AG04449 (cell line): ENCODE measurements around the gene SDK2.

ENCODE experiments used
- CTCF ChIA-PET: fragments of 350-600 bp; formaldehyde crosslinking; extraction: SDS; loops from one replicate; lab custom pipeline; 2021; ENCODE audit warnings: antibody characterized with exemption; lab: Yijun Ruan, JAX
- POLR2A ChIA-PET: fragments of 400-600, 350-600 bp; formaldehyde crosslinking; extraction: SDS; loops from one replicate; lab custom pipeline; 2020; ENCODE audit warnings: antibody characterized with exemption, inconsistent platforms; lab: Yijun Ruan, JAX
- DNase-seq: peaks from one replicate; pipeline ENCODE4 v3.0.0-alpha.2; 2010; ENCODE audit warnings: low read depth, low spot score
- H3K4me3 ChIP-seq: 2 replicates; pipeline ENCODE4 v1.5.1; 2011; ENCODE audit warnings: low read depth, mild to moderate bottlenecking, control low read depth, low read length
- TF ChIP-seq, protein P1 (sequence below): IDR thresholded peaks from one replicate; pipeline ENCODE4 v1.5.1; 2011; ENCODE audit warnings: mild to moderate bottlenecking, moderate library complexity, low read length, control low read depth, inconsistent platforms; ENCODE audit not compliant: insufficient read depth; ENCODE audit errors: missing control alignments

SDK2 gene

DNA sequence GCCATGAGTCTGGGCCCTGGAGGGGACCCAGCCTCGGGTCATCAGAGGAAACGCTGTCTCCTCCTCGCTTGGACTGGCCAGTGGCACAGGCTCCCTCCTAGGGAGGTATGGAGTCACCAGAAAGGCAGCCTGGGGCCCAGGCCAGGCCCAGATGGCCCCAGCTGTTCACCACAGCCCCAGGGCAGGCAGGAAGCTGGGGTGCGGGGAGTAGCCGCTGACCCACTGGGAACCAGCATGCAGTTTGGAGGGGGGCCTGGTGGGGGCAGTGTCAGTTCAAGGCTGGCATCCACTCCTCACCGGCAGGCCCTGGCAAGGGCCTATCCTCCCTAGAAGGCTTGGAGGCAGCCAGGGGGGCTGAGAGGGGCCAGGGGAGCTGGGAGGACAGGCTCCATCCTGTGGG is 48.8 kb downstream of the SDK2 start:
- H3K4me3 ChIP-seq: no peak overlapping the region
- ChIA-PET CTCF (no interaction called here), POLR2A (no interaction called here)
- TF ChIP-seq, protein P1, sequence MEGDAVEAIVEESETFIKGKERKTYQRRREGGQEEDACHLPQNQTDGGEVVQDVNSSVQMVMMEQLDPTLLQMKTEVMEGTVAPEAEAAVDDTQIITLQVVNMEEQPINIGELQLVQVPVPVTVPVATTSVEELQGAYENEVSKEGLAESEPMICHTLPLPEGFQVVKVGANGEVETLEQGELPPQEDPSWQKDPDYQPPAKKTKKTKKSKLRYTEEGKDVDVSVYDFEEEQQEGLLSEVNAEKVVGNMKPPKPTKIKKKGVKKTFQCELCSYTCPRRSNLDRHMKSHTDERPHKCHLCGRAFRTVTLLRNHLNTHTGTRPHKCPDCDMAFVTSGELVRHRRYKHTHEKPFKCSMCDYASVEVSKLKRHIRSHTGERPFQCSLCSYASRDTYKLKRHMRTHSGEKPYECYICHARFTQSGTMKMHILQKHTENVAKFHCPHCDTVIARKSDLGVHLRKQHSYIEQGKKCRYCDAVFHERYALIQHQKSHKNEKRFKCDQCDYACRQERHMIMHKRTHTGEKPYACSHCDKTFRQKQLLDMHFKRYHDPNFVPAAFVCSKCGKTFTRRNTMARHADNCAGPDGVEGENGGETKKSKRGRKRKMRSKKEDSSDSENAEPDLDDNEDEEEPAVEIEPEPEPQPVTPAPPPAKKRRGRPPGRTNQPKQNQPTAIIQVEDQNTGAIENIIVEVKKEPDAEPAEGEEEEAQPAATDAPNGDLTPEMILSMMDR: no peak
- no peak for DNase-seq

DNA sequence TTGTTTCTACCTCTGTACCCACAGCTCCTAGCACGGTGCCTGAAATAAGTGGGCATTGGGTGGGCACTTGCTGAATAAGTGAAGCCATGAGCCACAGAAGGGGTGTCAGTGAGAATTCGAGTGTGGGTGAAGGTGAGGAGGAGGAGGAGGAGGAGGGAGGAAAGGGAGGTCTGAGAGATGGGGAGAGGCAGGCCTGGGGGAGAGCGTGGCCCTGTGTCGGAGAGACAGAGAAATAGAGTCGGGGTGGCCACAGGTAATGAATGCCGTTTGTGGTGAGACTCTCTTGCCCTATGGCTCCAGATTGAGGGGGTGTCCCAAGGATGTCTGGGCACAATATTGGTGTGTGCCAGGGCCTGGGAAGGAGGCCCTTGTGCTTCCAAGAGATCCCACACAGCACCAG is 49.2 kb downstream of the SDK2 start:
- POLR2A ChIA-PET: no interaction called here
- CTCF ChIA-PET: no interaction called here
- TF ChIP-seq, protein P1: no peak

DNA sequence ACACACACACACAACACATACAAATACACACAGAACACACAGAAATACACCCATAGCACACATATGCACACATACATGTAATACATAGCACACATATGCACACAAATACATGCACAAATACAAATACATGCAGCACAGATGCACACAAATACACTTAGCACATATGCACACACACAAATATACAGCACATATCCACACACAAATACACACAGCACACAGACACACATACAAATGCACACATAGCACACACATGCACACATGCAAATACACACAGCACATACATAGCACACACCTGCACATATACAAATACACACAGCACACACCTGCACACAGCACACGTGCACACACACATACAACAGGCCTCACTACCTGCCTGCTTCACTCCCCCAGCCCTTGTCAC is 49.6 kb downstream of the SDK2 start:
- H3K4me3 ChIP-seq: no peak overlapping the region
- no peak for DNase-seq
- ChIA-PET CTCF (no interaction called here), POLR2A (no interaction called here)
- TF ChIP-seq, protein P1: no peak

More for the DNA sequence above, 49.2 kb downstream of the SDK2 start:
- no peak overlapping the region for H3K4me3 ChIP-seq
- DNase-seq: no peak

DNA sequence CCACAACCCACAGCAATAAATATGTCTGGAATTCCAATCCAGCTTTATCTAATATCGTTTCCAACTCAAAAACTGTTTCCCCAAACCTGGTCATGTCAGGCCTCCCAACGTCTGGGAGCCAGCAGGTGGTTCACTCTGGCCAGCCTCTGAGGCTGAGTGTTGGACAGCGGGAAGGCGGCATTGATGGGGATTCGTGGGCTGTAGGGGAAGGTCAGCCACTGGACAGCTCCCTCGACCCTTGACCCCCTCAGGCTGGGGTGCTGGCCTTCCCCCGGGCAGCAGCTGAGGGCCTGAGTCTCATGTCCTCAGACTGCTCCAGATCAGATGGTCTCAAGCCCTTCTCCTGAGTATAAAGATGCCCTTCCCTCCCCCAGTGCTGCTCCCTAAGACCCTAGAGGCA is 50.2 kb downstream of the SDK2 start:
- CTCF ChIA-PET: no interaction called here
- POLR2A ChIA-PET: no interaction called here
- no peak overlapping the region for H3K4me3 ChIP-seq
- TF ChIP-seq, protein P1: no peak
- no peak for DNase-seq

DNA sequence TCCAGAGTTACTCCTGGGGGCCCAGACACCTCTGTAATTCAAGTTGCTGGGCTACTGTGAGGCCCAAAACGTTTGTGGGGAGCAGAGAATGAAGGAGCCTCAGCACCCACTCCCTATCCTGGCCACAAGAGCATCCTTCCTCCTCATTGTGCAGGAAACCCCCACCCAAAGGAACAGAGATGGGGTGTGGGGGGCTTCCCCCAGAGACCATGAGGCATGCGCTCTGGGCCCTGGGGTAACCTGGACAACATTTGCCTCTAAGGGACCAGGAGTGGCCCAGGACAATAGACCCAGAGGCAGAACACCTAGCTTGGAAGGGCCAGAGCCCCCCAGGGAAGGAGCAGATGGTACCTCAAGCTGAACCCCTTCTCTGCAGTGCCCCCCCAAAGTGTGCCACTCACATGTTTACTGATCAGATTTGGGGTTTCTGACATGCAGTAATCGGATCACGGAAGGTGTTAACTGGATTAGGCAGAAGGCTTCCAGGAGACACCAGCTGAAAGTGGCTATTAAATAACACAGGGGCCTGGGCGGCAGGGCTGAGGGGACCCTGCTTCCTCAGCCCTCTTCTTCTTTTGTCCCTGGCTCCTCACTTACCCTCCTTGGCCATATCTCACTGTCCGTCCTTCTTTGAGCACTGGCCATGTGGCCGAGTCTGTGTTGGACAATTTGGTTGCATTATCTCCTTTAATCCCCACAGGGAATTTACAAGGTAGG is 50.8 kb downstream of the SDK2 start:
- ChIA-PET CTCF (no interaction called here), POLR2A (no interaction called here)
- DNase-seq: no peak
- H3K4me3 ChIP-seq: no peak overlapping the region
- TF ChIP-seq, protein P1: no peak

DNA sequence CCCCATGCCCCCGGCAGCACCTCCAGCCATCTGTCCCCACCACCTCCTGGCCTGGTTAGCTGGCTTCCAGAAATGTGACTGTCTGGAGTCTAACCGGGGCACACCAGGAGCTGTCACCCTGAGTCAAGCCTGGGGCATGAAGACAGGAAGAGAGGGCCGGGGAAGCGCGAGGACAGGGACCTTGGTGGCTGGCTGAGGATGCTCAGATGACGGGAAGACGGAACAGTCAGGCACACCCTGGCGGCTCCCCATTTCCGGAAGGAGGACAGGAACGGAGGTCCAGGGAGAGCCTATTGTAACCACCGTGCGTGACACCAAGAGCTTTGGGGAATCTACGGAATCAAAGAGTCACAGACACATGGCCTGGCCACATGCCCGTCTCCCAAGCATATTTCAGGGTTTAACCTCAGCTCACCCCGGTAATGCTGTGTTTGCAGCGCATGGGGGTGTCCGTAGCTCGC is 51.7 kb downstream of the SDK2 start:
- H3K4me3 ChIP-seq: no peak overlapping the region
- ChIA-PET CTCF (no interaction called here), POLR2A (no interaction called here)

More for the DNA sequence above, 51.7 kb downstream of the SDK2 start:
- DNase-seq: no peak
- TF ChIP-seq, protein P1: no peak
